DND-41 (cell line): ENCODE results near the gene ARHGEF4.

Source experiments
- ATAC-seq: fragments of 200-7000 bp; cut with Tn5 transposase; 3 replicates; pipeline ENCODE4 v1.9.1; 2021; ENCODE audit warnings: low read depth; ENCODE audit not compliant: insufficient read depth
- DNase-seq: peaks from one replicate; pipeline ENCODE4 v3.0.0-alpha.2; 2020
- H2AFZ ChIP-seq: 2 replicates; pipeline ENCODE4 v1.6.0; 2012; ENCODE audit warnings: low read depth, low read length
- H3K27ac ChIP-seq: 2 replicates; pipeline ENCODE4 v1.5.1; 2012; ENCODE audit warnings: low read length, inconsistent platforms
- H3K27me3 ChIP-seq: fragments of 200-600 bp; sonication (generic); 2 replicates; pipeline ENCODE4 v1.6.0; 2012; ENCODE audit warnings: low read length, mild to moderate bottlenecking, inconsistent platforms; ENCODE audit not compliant: insufficient read depth, poor library complexity
- H3K36me3 ChIP-seq: 2 replicates; pipeline ENCODE4 v1.5.1; 2012; ENCODE audit warnings: low read length, inconsistent platforms; ENCODE audit not compliant: insufficient read depth
- H3K4me1 ChIP-seq: 2 replicates; pipeline ENCODE4 v1.5.1; 2012; ENCODE audit warnings: mild to moderate bottlenecking, low read length; ENCODE audit not compliant: insufficient read depth
- H3K4me2 ChIP-seq: 2 replicates; pipeline ENCODE4 v1.6.0; 2012; ENCODE audit warnings: mild to moderate bottlenecking, moderate library complexity, low read length, inconsistent platforms; ENCODE audit not compliant: insufficient read depth
- H3K4me3 ChIP-seq, 2 experiments: fragments of 200-600 bp in 1 of 2; shearing (Covaris generic) in 1 of 2; 2 replicates each; pipeline ENCODE4 v1.5.1; 2012 to 2016; ENCODE audit warnings: inconsistent platforms in 2 of 2, low read length in 2 of 2, mild to moderate bottlenecking in 2 of 2, low read depth in 1 of 2, moderate library complexity in 1 of 2
- H3K79me2 ChIP-seq: 2 replicates; pipeline ENCODE4 v1.6.0; 2012; ENCODE audit warnings: low read length, inconsistent platforms; ENCODE audit not compliant: insufficient read depth
- H3K9ac ChIP-seq: 2 replicates; pipeline ENCODE4 v1.6.0; 2012; ENCODE audit warnings: low read depth, mild to moderate bottlenecking, inconsistent platforms, low read length, moderate library complexity
- H3K9me3 ChIP-seq: 2 replicates; pipeline ENCODE4 v1.5.1; 2012; ENCODE audit warnings: low read length, moderate library complexity, mild to moderate bottlenecking, inconsistent platforms; ENCODE audit not compliant: insufficient read depth, severe bottlenecking
- H4K20me1 ChIP-seq: 2 replicates; pipeline ENCODE4 v1.6.0; 2012; ENCODE audit warnings: low read length; ENCODE audit not compliant: insufficient read depth
- CTCF ChIP-seq: IDR thresholded peaks from 2 replicates; pipeline ENCODE4 v1.5.1; 2012; ENCODE audit warnings: borderline replicate concordance, low read length, moderate library complexity, mild to moderate bottlenecking; ENCODE audit not compliant: poor library complexity, severe bottlenecking; ENCODE audit errors: extremely low read depth
- EZH2 ChIP-seq: IDR thresholded peaks from 3 replicates; pipeline ENCODE4 v1.6.1; 2012; ENCODE audit warnings: borderline replicate concordance, low read depth, mild to moderate bottlenecking, moderate library complexity, low read length, inconsistent platforms; ENCODE audit not compliant: severe bottlenecking

The ARHGEF4 gene

DNA sequence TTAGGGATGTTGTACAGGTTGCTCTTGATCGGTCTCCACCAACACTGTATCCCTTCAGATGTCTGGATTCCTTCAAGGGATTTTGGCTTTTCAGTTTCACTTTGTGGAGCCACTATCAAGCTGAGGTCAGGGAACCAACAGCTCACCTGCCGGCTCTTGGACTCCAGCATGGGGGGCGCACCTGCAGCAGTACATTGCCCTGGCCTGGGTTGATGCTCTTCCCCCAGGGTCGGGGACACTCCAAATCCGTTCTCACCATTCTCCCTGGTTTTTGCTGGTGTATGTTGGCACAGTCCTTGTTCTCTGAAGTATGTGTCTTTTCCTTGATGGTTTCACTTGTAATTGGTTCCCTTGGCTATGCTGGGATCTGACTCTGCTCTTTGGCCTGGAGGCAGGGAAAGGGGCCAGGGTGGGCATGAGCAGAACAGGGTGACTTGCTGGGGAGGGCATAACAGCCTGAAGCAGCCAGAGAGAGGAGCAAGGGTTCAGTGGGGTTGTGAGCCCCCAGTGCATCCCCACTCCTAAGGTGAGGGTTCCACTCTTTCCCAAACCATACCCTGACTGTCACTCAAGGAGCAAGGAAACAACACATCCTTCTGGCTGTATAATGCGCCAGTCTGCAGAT is 5.1 kb downstream of the ARHGEF4 start:
- no peak overlapping the region for H3K4me2 ChIP-seq
- ATAC-seq (no peak), DNase-seq (no peak)
- H3K27ac ChIP-seq = no peak overlapping the region
- no peaks in the 10 kb centered on the region for H3K36me3 ChIP-seq
- no peak overlapping the region for H3K4me3 ChIP-seq
- H3K27me3 ChIP-seq = no peaks in the 10 kb centered on the region
- no peaks in the 10 kb centered on the region for H4K20me1 ChIP-seq
- H3K79me2 ChIP-seq = no peaks in the 10 kb centered on the region
- no peaks in the 10 kb centered on the region for H3K9me3 ChIP-seq
- H2AFZ ChIP-seq = no peak overlapping the region
- no peak overlapping the region for H3K9ac ChIP-seq
- H3K4me1 ChIP-seq = no peaks in the 10 kb centered on the region
- no peak for TF ChIP-seq CTCF
- no peak for TF ChIP-seq EZH2

GRCh38 chr2:130842770-130843169 is 6.1 kb downstream of the ARHGEF4 start:
- no peak overlapping the region for H3K9ac ChIP-seq
- DNase-seq (no peak), ATAC-seq (no peak)
- no peak overlapping the region for H3K27ac ChIP-seq
- no peaks in the 10 kb centered on the region for H3K9me3 ChIP-seq
- no peak overlapping the region for H2AFZ ChIP-seq
- H4K20me1 ChIP-seq = no peaks in the 10 kb centered on the region
- H3K4me2 ChIP-seq = no peak overlapping the region
- no peak overlapping the region for H3K4me3 ChIP-seq
- TF ChIP-seq CTCF (no peak), EZH2 (no peak)
- H3K4me1 ChIP-seq = no peaks in the 10 kb centered on the region
- H3K27me3 ChIP-seq = no peaks in the 10 kb centered on the region
- no peaks in the 10 kb centered on the region for H3K36me3 ChIP-seq
- H3K79me2 ChIP-seq = no peaks in the 10 kb centered on the region

GRCh38 chr2:130843321-130843985 is 6.7 kb downstream of the ARHGEF4 start:
- Histone ChIP-seq H3K36me3 (no peaks in the 10 kb centered on the region), H2AFZ (no peak overlapping the region), H3K9ac (no peak overlapping the region), H3K9me3 (no peaks in the 10 kb centered on the region), H4K20me1 (no peaks in the 10 kb centered on the region), H3K4me1 (no peaks in the 10 kb centered on the region), H3K4me2 (no peak overlapping the region), H3K27me3 (no peaks in the 10 kb centered on the region), H3K79me2 (no peaks in the 10 kb centered on the region), H3K4me3 (no peak overlapping the region), H3K27ac (no peak overlapping the region)
- no peak for TF ChIP-seq EZH2
- no peak for TF ChIP-seq CTCF
- DNase-seq (no peak), ATAC-seq (no peak)
